NT2/D1 (cell line): Measurements from ENCODE around the gene GAP43.

Experiments
- SUZ12 ChIP-seq: IDR thresholded peaks from 2 replicates; pipeline ENCODE4 v1.6.1; 2011; ENCODE audit not compliant: insufficient read length, insufficient read depth; ENCODE audit errors: extremely low read depth
- YY1 ChIP-seq: IDR thresholded peaks from 2 replicates; pipeline ENCODE4 v1.6.1; 2011; ENCODE audit not compliant: insufficient read length, insufficient read depth
- ZNF274 ChIP-seq: IDR thresholded peaks from 2 replicates; pipeline ENCODE4 v1.6.1; 2011; ENCODE audit warnings: mild to moderate bottlenecking, low read depth, low read length

DNA sequence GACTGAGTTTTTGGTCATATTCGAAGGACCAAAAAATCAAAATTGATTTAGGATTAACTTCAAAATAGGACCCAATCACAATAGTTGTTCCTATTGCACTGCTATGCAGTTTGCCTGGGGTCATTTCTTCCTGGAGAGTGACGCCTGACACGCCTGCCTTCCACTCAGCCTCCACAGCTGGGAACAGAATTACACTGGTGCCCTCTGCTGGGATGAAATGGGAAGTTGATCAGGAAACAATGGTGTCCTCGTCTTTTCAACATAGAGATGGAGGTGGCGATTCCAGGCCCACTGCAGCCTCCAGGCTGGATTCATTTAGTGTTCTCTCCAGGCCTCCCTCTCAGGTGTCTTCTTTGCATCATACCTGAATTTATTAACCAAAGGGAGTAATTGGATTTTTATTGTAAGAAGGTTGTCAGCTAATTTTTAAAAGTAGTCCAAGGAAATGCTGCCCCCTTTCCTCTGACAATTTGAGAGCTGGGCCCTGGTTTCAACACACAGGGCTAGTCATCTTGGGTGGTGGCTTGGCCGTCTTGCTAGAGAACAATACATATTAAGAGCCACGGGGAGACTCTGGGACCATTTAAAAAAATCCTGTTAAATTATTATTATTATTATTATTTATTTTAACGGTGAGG is 69.7 kb downstream of the GAP43 start:
- no peak for TF ChIP-seq ZNF274
- TF ChIP-seq YY1: no peak
- TF ChIP-seq SUZ12: no peak
